Hematopoietic multipotent progenitor cell treated with erythropoietin and hydrocortisone succinate and interleukin-3 and kit ligand, for 6 days (in vitro differentiated cells): ENCODE measurements around the gene ZBTB7C.

Source experiments
- DNase-seq: peaks from one replicate; pipeline ENCODE4 v3.0.0-alpha.2; 2015

The ZBTB7C gene

DNA sequence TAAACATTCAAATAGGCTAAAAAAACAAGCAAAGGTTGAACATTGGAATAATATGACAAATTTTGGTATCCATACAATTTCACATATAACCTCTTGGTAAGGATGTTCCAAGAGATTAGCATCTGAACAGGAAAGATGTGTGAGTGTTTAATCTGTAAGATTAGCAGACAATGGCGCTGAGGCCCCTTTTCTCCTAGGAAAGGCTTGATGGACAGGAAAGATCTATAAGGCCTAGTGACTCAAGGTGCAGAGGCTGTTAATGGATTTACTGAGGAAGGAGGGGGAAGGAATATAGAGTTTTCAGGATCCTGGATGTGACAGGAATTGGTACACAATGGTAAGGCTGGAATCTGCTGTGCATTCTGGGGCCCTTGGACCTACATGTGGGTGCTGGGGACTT is 430.6 kb downstream of the ZBTB7C start:
- DNase-seq = no peak

DNA sequence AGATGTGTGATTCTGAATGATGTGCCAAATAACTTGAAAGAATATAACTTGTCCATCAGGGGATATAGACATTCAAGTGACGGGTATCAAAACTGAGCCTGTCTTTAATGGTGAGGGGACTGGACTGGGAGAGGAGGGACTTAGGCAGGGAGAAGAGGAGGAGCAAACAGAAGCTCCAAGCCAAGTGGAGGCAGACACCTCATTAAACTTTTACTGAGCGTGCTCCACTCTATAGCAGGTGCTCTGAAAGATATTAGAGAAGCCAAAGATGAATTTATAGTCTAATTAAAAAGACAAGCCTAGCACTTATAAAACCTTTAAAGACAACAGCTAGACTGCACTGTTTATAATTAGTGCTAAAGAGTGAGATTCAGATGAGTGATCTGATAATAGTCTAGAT is 431.0 kb downstream of the ZBTB7C start:
- DNase-seq = no peak
